Measurements from ENCODE around the gene ERC2.

The ERC2 gene

DNA sequence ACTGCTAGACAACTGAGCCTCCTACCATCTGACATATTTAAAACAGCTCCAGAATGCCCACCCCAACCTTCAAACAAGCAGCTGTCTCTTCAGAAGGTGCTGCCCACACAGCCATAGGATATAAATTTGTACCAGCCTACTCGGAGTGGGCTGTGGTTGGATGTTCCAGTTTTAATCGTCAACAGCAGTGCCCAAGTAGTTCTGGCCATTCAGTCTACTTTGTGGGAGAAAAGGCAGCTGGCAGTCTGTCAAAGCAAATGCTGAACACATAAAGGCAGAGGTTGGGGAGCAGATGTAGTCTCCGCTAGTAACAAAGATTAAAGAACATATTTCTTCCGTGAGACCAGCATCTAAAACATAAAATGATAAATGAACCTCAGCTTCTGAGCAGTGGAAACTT lies 15.9 kb upstream of the ERC2 start:
- H3K27ac ChIP-seq = no peak overlapping the region

DNA sequence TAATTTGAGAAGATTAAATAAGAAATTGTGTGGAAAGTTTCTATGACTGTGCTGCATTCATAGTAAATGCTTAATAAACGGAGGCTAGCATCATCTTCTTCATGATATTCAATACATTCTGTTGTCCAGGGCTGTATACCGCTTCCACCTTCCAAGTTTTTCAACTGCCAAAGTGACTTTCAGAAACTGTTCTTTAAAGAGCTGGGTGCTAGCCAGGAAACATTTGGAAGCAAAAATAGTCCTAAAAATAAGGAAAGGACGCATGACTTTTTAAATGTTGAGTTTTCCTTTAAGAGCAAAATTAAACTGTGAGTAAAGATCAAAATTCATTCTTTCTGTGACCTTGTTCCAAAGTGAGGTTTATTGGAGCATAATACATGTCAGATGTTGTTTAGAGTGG lies 9.4 kb upstream of the ERC2 start:
- TF ChIP-seq, protein P1, sequence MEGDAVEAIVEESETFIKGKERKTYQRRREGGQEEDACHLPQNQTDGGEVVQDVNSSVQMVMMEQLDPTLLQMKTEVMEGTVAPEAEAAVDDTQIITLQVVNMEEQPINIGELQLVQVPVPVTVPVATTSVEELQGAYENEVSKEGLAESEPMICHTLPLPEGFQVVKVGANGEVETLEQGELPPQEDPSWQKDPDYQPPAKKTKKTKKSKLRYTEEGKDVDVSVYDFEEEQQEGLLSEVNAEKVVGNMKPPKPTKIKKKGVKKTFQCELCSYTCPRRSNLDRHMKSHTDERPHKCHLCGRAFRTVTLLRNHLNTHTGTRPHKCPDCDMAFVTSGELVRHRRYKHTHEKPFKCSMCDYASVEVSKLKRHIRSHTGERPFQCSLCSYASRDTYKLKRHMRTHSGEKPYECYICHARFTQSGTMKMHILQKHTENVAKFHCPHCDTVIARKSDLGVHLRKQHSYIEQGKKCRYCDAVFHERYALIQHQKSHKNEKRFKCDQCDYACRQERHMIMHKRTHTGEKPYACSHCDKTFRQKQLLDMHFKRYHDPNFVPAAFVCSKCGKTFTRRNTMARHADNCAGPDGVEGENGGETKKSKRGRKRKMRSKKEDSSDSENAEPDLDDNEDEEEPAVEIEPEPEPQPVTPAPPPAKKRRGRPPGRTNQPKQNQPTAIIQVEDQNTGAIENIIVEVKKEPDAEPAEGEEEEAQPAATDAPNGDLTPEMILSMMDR (IDR thresholded peaks at IDR 0.05) = no peak
- H3K27ac ChIP-seq = no peak overlapping the region

More for the DNA sequence above, 15.9 kb upstream of the ERC2 start:
- no peak for TF ChIP-seq ZFX (IDR thresholded peaks at IDR 0.05; ENCODE audit: borderline replicate concordance)
- TF ChIP-seq, protein P1 (IDR thresholded peaks at IDR 0.05) = no peak

DNA sequence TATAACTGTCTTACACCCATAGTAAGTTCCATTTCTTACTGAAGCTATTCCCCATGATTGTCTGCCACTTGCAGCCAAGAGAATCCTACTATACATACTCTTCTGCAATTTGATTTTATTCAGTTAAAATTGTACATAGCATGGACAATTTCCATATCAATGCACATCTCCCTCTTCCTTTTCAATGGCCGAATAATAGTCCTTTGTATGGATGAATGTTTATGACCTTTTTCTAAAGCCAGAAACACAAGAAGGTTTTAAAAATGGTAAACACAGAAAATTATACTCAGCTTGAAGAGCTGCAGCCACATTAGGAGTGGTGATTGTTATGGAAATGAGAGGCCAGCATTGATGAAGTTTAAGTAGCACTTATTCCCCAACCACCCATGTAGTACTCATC lies 8.5 kb upstream of the ERC2 start:
- H3K27ac ChIP-seq = no peak overlapping the region
- TF ChIP-seq, protein P1 (IDR thresholded peaks at IDR 0.05) = no peak

DNA sequence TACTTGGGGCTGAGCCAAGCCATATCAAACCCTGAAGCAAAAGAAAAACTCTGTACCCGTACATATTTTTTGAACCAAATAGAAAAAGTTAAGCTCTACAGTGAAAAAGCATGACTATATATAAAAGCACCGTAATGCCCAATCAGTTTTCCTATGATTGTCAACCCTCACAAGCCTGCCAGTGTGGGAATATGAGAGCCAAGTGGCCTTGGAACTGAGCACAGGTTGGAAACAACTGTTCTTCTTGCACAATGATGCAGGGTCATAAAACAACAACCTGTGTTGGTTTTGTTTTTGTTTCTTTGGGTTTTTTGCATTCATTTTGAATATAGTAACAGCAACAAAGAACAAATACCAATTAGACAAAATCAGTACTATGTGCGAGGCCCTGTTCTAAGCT lies 3.5 kb upstream of the ERC2 start:
- TF ChIP-seq ZFX (IDR thresholded peaks at IDR 0.05; ENCODE audit: borderline replicate concordance) = no peak
- TF ChIP-seq, protein P1 (IDR thresholded peaks at IDR 0.05) = no peak
- H3K27ac ChIP-seq = no peak overlapping the region

DNA sequence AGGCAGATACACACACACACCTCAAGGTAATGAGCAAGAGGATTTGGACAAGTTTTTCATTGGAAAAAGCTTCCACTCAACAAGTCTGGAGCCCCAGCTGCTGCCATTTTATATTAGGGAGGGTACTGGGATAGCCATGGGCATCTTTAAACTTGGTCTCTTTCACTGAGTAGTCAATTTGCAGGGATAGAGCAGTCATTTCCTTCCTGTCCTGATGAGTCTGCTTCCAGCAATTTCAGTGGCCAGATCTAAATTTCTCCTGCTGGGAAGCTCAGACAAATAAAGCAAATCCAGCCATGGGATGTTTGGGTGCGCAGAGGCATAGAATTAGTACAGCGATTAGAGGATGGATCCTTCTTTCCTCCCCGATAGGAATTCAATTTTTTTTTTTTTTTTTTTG lies 874 bp upstream of the ERC2 start:
- H3K27ac ChIP-seq = no peak overlapping the region
- TF ChIP-seq, protein P1 (IDR thresholded peaks at IDR 0.05) = no peak
- no peak for TF ChIP-seq ZFX (IDR thresholded peaks at IDR 0.05; ENCODE audit: borderline replicate concordance)

- TF ChIP-seq, protein P1 (IDR thresholded peaks at IDR 0.05) = no peak
- H3K27ac ChIP-seq = no peak overlapping the region
Observed at GRCh38 chr3:56467801-56468183, 475 bp downstream of the ERC2 start.

- no peak for TF ChIP-seq ZFX (IDR thresholded peaks at IDR 0.05; ENCODE audit: borderline replicate concordance)
- TF ChIP-seq, protein P1 (IDR thresholded peaks at IDR 0.05) = no peak
- H3K27ac ChIP-seq = no peak overlapping the region
Observed at GRCh38 chr3:56467108-56467507, 1.2 kb downstream of the ERC2 start.

All from 22Rv1 (cell line).